HS-27A (cell line): ENCODE results near the gene GPBP1.
"Not testable (repeated sequence)": the region's sequence is repeated elsewhere in the genome, so short reads cannot be mapped to it uniquely, and the experiment has no call there.

ENCODE experiments used
- DNase-seq: peaks from one replicate; pipeline ENCODE4 v3.0.0-alpha.2; 2012; ENCODE audit warnings: low read depth, missing footprints

The GPBP1 gene

DNA sequence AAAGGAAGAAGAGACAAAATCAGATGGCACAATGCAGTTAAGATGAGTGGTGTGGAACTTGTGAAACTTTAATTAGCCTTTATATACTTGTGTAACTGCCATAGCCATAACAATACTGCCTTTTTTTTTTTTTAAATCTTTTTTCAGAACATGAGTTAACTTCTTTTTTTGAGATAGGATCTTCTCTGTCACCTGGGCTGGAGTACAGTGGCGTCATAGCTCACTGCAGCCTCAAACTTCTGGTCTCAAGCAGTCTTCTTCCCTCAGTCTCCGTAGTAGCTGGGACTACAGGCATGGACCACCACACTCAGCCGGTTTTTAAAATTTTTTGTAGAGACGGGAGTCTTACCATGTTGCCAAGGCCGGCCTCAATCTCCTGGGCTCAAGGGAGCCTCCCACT lies 37.2 kb downstream of the GPBP1 start:
- DNase-seq, result no peak

DNA sequence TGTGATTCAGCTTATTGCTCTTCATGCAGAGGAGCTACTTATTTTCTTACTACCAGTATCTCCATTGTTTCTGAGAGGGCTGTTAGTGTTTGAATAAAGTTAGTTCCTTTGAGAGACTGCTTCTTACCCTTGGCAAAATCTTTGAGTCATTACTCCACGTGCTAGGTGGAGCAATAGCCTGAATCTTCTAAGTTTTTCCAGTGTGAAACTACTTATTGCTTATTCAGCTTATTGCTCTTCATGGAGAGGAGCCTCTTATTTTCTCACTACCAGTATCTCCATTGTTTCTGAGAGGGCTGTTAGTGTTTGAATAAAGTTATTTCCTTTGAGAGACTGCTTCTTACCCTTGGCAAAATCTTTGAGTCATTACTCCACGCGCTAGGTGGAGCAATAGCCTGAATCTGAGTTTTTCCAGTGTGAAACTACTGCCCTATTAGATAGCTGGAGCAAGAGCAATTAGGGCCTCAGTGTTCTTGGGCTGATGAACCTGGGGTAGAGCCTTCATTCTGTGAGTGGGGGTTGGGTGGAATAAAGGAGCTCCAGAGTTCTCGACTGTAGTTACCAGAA lies 41.9 kb downstream of the GPBP1 start:
- DNase-seq, result no peak

DNA sequence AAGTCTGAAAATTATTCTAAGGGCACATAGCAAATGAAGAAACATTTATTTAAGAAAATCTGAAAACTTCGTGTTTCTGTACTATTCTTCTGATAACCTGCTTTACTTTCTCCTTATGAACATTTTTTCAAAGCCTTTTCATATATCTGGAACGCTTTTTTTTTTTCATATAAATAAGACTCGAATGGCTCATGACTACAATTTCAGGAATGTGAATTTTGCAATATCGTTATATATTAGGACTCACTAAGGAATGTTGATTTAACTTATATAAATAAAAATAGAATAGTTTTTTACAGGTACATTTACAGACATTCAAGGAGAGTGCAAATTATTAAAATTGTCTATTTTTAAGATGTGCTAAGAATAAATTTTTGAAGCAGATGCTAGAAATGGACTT lies 42.9 kb downstream of the GPBP1 start:
- DNase-seq, result peak; percentile 35

DNA sequence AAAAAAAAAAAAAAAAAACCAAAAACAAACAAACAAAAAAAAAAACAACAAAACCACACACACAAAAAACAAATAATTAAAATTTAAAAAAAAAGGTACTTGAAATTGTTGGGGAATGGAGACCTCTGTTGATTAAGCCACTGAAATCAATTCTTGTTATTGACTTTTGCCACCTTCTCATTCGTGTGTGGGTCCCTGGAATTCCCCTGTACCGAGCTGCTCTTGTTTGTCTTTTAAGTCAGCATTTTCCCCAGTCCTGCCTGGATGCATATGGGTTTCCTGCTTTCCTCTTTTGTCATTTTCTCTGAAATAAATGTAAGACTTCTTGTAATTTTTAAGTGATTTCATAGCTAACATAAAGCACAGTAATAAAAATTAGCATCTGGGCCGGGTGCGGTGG lies 45.5 kb downstream of the GPBP1 start:
- no peak for DNase-seq

DNA sequence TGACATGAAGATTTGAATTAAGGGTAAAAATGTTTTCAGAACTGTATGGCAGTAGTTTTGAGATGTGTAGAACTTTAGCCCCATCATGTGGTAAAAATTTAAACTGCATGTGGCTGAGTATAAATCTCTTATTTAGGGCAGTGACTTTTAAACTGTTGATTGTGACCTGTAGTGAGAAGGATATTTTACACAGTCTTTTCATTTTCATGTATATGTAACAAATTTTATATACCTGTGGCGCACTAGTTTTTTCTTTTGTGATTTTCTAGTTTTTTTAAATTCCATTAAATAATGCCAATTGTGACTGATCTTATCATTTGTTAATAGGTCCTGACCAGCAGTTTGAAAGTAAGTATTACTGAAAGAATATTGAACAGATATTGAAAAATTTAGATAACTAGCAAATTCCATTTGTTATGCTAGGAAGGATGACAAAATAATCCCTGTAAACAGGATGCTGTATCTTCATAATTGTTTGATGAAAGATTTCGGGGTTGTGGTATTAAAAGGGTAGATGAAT lies 47.2 kb downstream of the GPBP1 start:
- DNase-seq, result no peak

DNA sequence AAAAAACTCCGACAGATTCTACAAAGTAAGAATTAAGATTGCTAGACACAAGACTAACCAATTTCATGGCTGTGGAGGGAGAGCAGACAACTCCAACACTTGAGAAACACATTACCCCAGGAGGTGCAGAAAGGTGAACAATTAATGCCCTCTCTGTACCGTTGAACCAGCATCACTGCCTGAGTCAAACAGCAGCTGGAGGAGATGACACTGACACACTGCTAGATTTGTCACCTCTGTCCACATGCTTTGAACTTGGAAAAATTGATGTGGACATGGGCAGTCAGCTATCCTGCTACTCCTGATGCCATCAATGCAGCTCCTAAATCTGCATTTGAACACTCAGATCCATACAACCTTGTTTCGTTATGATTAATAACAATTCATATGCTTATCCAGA lies 51.7 kb downstream of the GPBP1 start:
- no peak for DNase-seq

DNA sequence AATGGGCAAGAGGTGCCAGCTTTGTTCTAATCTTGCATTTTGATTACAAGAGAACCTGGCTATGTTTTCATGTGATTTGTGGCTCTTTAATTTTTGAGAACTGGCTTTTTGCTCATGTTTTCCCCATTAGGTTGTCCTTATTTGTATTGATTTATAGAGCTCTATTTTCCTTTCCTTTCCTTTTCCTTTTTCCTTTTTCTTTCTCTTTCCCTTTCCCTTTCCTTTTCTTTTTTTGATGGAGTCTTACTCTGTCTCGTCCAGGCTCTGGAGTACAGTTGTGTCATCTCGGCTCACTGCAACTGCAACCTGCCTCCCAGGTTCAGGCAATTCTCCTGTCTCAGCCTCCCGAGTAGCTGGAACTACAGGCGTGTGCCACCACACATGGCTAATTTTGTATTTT lies 55.5 kb downstream of the GPBP1 start:
- no peak for DNase-seq

DNA sequence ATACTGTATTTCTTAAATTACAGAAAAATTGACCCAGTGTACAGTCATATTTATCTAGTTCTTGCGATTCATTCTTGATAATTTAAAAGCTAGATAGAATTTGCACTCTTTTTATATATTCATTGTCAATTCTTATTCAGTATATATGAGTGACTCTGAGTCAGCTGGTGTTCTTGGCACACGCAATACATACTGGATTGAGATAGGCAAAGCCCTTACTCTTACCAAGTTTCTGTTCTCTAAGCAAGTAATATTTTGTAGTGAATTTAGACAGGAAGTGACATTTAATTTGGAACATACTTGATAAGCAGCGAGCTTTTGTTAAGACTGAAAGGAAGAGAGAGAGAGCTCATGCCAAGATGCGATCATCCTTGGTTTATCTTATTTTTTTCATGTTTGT lies 57.7 kb downstream of the GPBP1 start:
- no peak for DNase-seq

DNA sequence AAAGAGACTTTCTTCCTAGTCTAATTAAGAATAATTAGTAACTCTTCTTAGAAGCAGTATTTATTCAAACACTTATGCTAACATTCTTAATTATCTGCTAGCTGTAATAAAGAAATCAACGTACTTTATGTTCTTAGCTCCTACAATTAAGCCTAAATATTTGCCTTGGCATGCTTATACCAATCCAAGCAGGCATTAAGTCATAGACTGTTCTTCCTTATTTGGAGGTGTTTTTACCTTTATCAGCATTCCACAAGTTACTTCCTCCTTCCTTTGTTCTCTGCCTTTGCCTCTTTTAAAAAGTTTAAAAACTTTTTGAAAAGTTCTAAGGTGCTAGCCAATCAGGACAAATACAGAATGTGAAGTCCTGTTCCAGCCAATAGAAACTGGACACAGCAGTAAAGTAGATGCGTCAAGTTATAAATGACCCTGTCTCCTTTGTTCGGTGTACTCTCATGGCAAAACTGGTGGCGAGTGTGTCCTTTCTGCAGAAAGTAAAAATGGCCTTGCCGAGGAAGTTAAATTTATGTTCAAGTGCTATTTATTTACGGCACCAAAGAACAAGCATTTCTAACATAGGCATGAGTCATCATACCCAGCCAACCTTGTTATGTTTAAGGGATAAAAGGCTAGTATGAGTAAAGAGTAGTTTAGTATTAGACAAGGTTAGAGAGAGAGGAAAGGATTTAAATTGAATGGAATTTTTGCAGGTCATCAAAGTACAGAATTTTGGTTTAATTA lies 58.6 kb downstream of the GPBP1 start:
- no peak for DNase-seq

DNA sequence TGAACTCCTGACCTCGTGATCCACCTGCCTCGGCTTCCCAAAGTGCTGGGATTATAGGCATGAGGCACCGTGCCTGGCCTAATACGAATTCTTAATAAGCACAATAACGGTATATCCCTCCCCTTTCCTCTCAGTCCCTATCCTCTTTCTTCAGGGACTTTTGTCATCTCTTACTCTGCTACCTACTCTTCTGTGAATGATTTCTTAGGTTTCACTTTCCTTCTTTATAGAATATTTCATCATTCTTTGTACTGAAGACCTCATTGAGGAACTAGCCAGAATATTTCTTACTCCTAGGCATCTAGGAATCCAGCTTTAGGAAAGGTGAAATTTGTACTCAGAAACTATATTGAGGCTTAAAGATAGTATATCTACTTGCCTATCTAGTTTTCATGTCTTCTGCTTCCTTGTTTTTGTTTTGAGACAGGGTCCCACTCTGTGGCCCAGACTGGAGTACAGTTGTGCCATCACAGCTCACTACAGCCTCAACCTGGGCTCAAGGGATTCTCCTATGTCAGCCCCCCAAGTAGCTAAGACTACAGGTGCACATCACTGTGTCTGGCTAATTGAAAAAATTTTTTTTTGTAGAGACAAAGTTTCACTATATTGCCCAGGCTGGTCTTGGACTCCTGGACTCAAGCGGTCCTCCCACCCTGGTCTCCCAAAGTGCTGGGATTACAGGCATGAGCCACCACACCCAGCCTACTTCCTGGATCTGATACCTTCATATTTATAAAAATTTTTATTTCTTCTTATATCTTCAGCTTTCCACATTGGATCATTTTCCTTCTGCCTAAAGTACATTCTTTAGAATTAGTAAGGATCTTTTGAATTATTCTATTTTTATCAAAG lies 69.7 kb downstream of the GPBP1 start:
- DNase-seq, result no peak

DNA sequence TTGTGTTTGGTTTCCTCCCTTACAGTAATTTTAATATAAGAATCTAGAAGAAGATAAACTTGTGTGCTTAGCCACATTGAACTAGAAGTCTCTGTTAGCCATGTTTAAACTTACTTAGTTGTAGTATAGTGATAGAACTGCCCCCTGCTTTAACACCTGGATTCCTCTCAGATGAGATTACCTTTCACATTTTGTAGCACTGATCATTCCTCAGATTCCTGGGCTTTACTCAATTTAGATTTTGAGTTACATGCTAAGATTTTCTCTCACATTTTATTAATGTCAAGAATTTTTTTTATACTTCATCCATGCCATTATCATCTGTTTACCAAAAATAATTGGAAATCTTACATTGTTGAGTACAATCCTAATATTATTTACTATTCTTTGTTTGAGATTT lies 70.5 kb downstream of the GPBP1 start:
- no peak for DNase-seq

DNA sequence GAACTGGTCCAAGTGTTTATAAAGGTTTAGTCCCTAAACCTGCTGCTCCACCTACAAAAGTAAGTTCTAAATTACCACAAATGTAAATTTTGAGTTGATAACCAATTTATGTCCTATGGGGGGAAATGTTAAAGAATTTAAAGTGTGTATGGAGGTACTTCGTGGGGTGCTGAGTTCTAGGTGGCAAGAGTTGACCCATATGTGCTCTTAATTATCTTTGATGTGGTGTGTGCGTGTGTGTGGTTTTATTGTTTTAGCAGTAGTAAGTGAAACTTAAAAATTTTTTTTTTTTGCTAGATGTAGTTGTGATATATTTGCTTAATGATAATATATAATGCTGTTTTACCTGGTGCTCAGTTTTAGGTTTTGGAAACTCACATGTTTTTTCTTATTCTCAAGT lies 72.6 kb downstream of the GPBP1 start:
- DNase-seq, result no peak

DNA sequence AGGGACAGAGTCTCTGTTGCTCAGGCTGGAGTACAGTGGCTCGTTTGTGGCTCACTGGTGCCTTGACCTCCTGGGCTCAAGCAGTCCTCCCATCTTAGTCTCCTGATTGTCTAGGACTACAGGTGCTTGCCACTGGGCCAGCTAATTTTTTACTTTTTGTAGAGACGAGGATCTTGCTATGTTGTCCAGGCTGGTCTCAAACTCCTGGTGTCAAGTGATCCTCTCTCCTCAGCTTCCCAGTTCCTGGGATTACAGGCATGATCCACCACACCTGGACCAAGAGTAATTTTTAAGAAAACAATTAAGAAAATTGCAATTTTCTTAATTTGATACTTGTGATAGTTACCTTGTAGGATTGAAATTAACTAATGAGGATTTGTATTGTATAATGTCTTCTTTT lies 73.9 kb downstream of the GPBP1 start:
- no peak for DNase-seq

DNA sequence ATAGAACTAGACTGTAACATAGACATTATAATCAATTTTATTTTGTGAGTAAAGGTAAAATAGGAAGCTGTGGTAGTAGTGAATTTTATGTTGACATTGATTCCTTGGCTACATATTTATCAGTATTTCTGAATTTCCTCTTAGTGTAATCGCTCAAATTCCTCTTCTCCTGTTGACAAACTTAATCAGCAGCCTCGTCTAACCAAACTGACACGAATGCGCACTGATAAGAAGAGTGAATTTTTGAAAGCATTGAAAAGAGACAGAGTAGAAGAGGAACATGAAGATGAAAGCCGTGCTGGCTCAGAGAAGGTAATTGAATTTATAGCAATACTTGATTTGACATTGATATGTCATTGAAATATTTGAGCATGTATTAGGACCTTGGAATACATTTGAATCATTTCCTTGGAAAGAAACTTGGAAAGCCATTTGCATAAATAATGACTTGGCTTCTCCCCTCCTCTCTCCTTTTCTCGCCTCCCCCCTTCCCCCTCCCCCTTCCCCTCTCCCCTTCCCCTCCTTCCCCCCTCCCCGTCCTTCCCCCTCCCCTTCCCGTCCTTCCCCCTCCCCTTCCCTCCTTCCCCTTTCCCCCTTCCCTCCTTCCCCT lies 75.5 kb downstream of the GPBP1 start:
- DNase-seq, result no peak

DNA sequence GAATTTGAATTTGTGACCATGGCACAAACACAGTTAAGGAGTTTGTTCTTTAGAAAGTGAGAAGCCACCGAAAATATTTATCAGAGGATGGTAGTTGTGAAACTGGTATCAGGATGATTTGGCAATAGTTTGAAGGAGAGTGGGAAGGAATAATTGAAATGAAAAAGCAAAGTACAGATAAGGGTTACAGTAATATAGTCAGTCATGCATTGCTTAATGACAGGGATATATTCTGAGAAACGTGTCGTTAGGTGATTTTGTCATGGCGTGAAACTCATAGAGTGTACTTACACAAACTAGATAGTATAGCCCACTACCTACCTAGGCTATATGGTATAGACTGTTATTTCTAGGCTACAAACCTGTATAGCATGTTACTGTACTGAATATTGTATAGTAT lies 84.2 kb downstream of the GPBP1 start:
- DNase-seq, result no peak

DNA sequence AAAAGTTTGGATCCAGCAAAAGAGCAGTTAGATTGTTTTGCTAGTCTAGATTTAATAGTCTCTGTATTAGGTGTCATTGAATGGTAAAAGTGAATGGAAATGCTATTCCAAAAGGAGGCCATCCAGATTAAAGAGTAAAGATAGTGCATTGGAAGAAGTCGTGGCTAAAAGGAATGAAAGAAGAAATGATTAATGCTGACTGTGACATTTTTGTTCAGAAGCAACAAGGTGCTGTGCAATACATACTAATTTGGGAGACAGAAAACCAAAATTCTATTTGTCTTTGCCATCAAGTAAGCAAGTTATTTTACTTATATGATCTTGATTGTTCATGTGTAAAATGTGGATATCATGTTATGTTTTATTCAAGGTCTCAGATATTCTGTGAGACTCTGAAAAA lies 85.1 kb downstream of the GPBP1 start:
- DNase-seq, result no peak

DNA sequence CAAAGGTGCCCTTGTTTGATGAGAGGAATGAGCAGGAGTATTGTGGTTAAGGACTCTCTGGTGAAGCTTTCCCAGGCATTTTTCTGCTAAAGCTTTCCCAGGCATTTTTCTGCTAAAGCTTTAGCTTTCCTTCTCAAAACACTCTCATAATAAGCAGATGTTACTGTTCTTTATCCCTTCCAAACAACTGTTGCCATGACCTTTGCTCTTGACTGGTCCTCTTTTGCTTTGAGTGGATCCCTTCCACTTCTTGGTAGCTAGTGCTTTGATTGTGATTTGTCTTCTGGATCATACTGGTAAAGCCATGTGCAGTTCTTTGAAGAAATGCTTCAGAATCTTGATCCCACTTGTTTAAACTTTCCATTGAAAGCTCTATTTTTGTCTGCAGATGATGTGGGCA lies 85.8 kb downstream of the GPBP1 start:
- DNase-seq, result no peak

DNA sequence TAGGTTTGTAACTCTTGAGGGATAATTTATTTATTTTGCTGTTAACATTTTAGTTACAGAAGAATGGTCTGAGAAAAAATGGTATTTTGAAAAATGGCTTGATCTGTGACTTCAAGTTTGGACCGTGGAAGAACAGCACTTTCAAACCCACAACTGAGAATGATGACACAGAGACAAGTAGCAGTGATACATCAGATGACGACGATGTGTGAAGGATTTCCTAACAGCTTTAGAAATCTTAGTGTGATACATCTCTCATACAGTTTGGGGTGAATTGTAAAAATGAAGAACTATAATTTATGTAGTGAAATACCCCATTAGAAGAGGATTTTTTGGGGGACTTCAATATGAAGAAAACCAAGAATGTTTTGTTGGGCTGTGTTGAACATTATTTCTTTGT lies 88.7 kb downstream of the GPBP1 start:
- DNase-seq, result no peak

DNA sequence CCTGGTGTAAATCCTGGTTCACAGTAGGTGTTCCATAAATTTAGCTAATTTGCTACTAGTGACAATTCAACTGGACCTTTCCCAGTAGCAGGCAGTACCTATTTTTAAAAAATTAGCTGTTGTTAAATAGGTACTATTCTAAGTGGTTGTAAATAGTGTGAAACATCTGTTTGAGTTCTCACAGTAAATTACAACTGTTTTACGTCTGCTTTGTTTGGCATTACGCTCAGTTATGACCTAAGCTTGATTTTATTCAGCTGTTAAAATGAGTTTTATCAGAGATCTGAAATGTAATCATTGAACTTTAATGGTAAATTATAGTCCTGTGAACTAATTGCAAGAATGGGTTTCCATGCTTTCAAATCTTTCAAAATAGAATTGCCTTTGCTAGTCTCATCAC lies 93.9 kb downstream of the GPBP1 start:
- DNase-seq, result no peak

DNA sequence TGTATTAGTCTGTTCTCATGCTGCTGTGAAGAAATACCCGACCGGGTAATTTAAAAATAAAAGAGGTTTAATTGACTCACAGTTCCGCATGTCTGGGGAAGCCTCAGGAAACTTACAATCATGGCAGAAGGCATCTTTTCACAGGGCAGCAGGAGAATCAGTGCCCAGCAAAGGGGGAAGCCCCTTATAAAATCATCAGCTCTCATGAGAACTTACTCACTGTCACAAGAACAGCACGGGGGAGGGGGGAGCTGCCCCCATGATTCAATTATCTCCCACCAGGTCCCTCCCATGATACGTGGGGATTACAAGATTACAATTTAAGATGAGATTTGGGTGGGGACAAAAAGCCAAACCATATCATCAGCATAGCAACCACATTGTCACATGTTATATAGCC lies 102.5 kb downstream of the GPBP1 start:
- DNase-seq, result no peak

DNA sequence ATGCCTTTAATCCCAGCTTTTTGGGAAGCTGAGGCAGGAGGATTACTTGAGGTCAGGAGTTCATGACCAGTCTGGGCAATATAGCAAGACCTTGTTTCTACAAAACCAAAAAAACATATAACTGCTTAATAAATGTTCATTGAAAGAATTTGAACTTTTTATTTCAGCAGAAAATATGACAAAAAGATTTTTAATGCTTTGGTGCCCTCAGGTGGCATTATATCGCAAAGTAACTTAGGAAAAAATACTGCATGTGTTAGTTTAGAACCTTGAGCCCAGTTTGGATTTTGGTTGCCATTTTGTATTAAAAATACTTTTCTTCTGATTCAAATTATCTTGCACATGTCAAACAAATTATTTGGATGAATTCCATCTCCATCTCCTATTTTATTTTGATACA lies 103.2 kb downstream of the GPBP1 start:
- no peak for DNase-seq

DNA sequence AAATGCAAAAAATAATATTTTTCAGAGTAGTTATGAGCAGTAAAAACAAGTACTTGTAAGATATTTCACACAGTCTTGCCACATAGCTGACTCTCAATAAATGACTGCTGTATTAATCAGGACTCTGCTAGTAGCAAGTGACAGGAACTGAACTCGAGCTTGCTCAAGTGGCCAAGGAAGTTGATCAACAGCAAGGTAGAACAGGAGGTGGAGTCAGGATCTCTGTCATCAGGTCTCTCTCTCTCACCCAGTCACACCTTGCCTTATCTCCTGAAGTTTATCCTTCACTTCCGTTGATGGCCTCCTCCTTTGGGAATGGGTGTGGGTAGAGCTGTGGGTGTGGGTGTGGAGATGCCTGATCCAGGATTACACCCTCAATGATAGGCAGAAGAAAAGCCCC lies 107.0 kb downstream of the GPBP1 start:
- no peak for DNase-seq

DNA sequence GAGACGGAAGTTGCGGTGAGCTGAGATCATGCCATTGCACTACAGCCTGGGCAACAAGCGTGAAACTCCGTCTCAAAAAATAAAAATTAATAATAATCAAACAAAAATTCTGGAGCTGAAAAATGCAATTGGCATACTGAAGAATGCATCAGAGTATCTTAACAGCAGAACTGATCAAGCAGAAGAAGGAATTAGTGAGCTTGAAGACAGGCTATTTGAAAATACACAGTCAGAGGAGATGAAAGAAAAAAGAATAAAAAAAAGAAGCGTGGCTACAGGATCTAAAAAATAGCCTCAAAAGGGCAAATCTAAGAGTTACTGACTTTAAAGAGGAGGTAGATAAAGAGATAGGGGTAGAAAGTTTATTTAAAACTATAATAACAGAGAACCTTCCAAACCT lies 111.2 kb downstream of the GPBP1 start:
- DNase-seq, result not testable (repeated sequence)
